ENCODE data around the gene ASPSCR1.

- TF ChIP-seq CTCF (IDR thresholded peaks at IDR 0.05) (no peak), POLR2A (IDR thresholded peaks at IDR 0.05) (no peak)
Observed at GRCh38 chr17:82021900-82022309, 44.5 kb downstream of the ASPSCR1 start.

Measured in body of pancreas (tissue), 4 donors.